ENCODE data around the gene KCND3. TPM values are rescaled to one million over a fixed set of nuclear protein-coding genes. Genes with fewer than 3 reads are reported as not detected.

KCND3 gene
- total and polyA plus RNA-seq, 12 donors = 0.39 to 6.7 (median 3.1) TPM

- H3K4me3 ChIP-seq = no peak overlapping the region
- no peaks in the 10 kb centered on the region for H3K4me1 ChIP-seq (replicated peaks in 1 of 2)
- WGBS, 4 donors = 79 to 84% (median 81%) methylated on average over 4 to 8 of the region's 8 CpGs
- intact Hi-C loops (cut with DNase I) = no loop called here
- no peaks in the 10 kb centered on the region for H3K27me3 ChIP-seq
- no peak for DNase-seq
- no peaks in the 10 kb centered on the region for H3K36me3 ChIP-seq (replicated peaks in 1 of 2)
- H3K27ac ChIP-seq = no peak overlapping the region
- TF ChIP-seq CTCF (IDR thresholded peaks at IDR 0.05) (no peak), POLR2A (IDR thresholded peaks at IDR 0.05) (no peak)
- no peaks in the 10 kb centered on the region for H3K9me3 ChIP-seq (replicated peaks in 1 of 3)
These were observed 28.5 kb downstream of the KCND3 start for GRCh38 chr1:111961016-111961415.

GRCh38 chr1:111959436-111959835 is 30.0 kb downstream of the KCND3 start:
- WGBS, 4 donors = 81 to 95% (median 86%) methylated on average over 4 of the region's 4 CpGs
- Histone ChIP-seq H3K4me3 (no peak overlapping the region), H3K27ac (no peak overlapping the region), H3K27me3 (no peaks in the 10 kb centered on the region), H3K9me3 (replicated peaks in 1 of 3) (no peaks in the 10 kb centered on the region), H3K36me3 (replicated peaks in 1 of 2) (no peaks in the 10 kb centered on the region), H3K4me1 (replicated peaks in 1 of 2) (no peaks in the 10 kb centered on the region)
- DNase-seq = no peak
- no peak for TF ChIP-seq POLR2A (IDR thresholded peaks at IDR 0.05)
- no peak for TF ChIP-seq CTCF (IDR thresholded peaks at IDR 0.05)
- intact Hi-C loops (cut with DNase I) = no loop called here

GRCh38 chr1:111958851-111959250 is 30.6 kb downstream of the KCND3 start:
- H3K4me3 ChIP-seq = no peak overlapping the region
- TF ChIP-seq POLR2A (IDR thresholded peaks at IDR 0.05) = no peak
- no peak for TF ChIP-seq CTCF (IDR thresholded peaks at IDR 0.05)
- DNase-seq = no peak
- H3K9me3 ChIP-seq (replicated peaks in 1 of 3) = no peaks in the 10 kb centered on the region
- H3K27me3 ChIP-seq = no peaks in the 10 kb centered on the region
- no peaks in the 10 kb centered on the region for H3K36me3 ChIP-seq (replicated peaks in 1 of 2)
- intact Hi-C loops (cut with DNase I) = no loop called here
- H3K4me1 ChIP-seq (replicated peaks in 1 of 2) = no peaks in the 10 kb centered on the region
- no peak overlapping the region for H3K27ac ChIP-seq
- WGBS, 4 donors = 87 to 95% (median 91%) methylated on average over 6 of the region's 6 CpGs

GRCh38 chr1:111958075-111958474 is 31.4 kb downstream of the KCND3 start:
- WGBS, 4 donors = 81 to 97% (median 96%) methylated on average over 2 to 3 of the region's 3 CpGs
- DNase-seq = no peak
- H3K36me3 ChIP-seq (replicated peaks in 1 of 2) = no peaks in the 10 kb centered on the region
- TF ChIP-seq POLR2A (IDR thresholded peaks at IDR 0.05) (no peak), CTCF (IDR thresholded peaks at IDR 0.05) (no peak)
- no peaks in the 10 kb centered on the region for H3K4me1 ChIP-seq (replicated peaks in 1 of 2)
- H3K27me3 ChIP-seq = no peaks in the 10 kb centered on the region
- no peak overlapping the region for H3K4me3 ChIP-seq
- intact Hi-C loops (cut with DNase I) = no loop called here
- H3K9me3 ChIP-seq (replicated peaks in 1 of 3) = no peaks in the 10 kb centered on the region
- H3K27ac ChIP-seq = no peak overlapping the region
